T-helper 1 cell treated with Interleukin-12 subunit alpha and Interleukin-12 subunit beta and Interleukin-4 antibody, amounts not matched to agents 30 μg/mL and 1 μg/mL, for 36 hours (primary cell): ENCODE data around the gene NHLRC2.

Source experiments
- H3K27ac Mint-ChIP-seq: one replicate; pipeline ENCODE4 v1.8.0; 2021; ENCODE audit warnings: mild to moderate bottlenecking, mixed read lengths
- H3K27me3 Mint-ChIP-seq: one replicate; pipeline ENCODE4 v1.8.0; 2021; ENCODE audit warnings: low read depth, mixed read lengths
- H3K36me3 Mint-ChIP-seq: one replicate; pipeline ENCODE4 v1.8.0; 2021; ENCODE audit warnings: low read depth, mixed read lengths
- H3K4me1 Mint-ChIP-seq: one replicate; pipeline ENCODE4 v1.8.0; 2021; ENCODE audit warnings: low read depth, mixed read lengths
- H3K4me3 Mint-ChIP-seq: one replicate; pipeline ENCODE4 v1.8.0; 2021; ENCODE audit warnings: mild to moderate bottlenecking, moderate library complexity, mixed read lengths
- H3K9me3 Mint-ChIP-seq: one replicate; pipeline ENCODE4 v1.8.0; 2021; ENCODE audit warnings: mixed read lengths

The NHLRC2 gene

GRCh38 chr10:113953505-113954272 is 99.2 kb downstream of the NHLRC2 start:
- Mint-ChIP-seq H3K4me1 (peaks cover 12% of the 10 kb centered on the region), H3K27ac (no peak overlapping the region), H3K27me3 (peaks cover 24% of the 10 kb centered on the region), H3K4me3 (no peak overlapping the region), H3K36me3 (peaks cover 6% of the 10 kb centered on the region), H3K9me3 (no peaks in the 10 kb centered on the region)

- Mint-ChIP-seq H3K4me1 (peaks cover 16% of the 10 kb centered on the region), H3K27me3 (peaks cover 24% of the 10 kb centered on the region), H3K9me3 (no peaks in the 10 kb centered on the region), H3K36me3 (peaks cover 6% of the 10 kb centered on the region), H3K27ac (no peak overlapping the region), H3K4me3 (no peak overlapping the region)
These were observed 99.9 kb downstream of the NHLRC2 start for GRCh38 chr10:113954409-113954808.

- Mint-ChIP-seq H3K27ac (no peak overlapping the region), H3K4me1 (peaks cover 40% of the 10 kb centered on the region), H3K4me3 (no peak overlapping the region), H3K9me3 (no peaks in the 10 kb centered on the region), H3K27me3 (peaks cover 12% of the 10 kb centered on the region), H3K36me3 (peaks cover 6% of the 10 kb centered on the region)
These were observed 102.6 kb downstream of the NHLRC2 start for GRCh38 chr10:113957013-113957412.

GRCh38 chr10:113958631-113959382 is 104.3 kb downstream of the NHLRC2 start:
- peaks cover 43% of the 10 kb centered on the region for H3K4me1 Mint-ChIP-seq
- no peaks in the 10 kb centered on the region for H3K9me3 Mint-ChIP-seq
- peaks cover 6% of the 10 kb centered on the region for H3K36me3 Mint-ChIP-seq
- H3K27me3 Mint-ChIP-seq, result peaks cover 12% of the 10 kb centered on the region
- no peak overlapping the region for H3K27ac Mint-ChIP-seq
- no peak overlapping the region for H3K4me3 Mint-ChIP-seq

GRCh38 chr10:113959383-113959760 is 104.9 kb downstream of the NHLRC2 start:
- H3K9me3 Mint-ChIP-seq, result no peaks in the 10 kb centered on the region
- peaks cover 12% of the 10 kb centered on the region for H3K27me3 Mint-ChIP-seq
- no peak overlapping the region for H3K4me3 Mint-ChIP-seq
- peaks cover 6% of the 10 kb centered on the region for H3K36me3 Mint-ChIP-seq
- peaks cover 43% of the 10 kb centered on the region for H3K4me1 Mint-ChIP-seq
- no peak overlapping the region for H3K27ac Mint-ChIP-seq

- Mint-ChIP-seq H3K4me1 (peaks cover 41% of the 10 kb centered on the region), H3K9me3 (no peaks in the 10 kb centered on the region), H3K27ac (peak overlapping the region; percentile 66), H3K4me3 (peak overlapping the region; percentile 47), H3K27me3 (peaks cover 12% of the 10 kb centered on the region), H3K36me3 (peaks cover 3% of the 10 kb centered on the region)
These were observed 106.2 kb downstream of the NHLRC2 start for GRCh38 chr10:113960617-113961181.

- Mint-ChIP-seq H3K36me3 (peaks cover 3% of the 10 kb centered on the region), H3K27me3 (peaks cover 10% of the 10 kb centered on the region), H3K9me3 (no peaks in the 10 kb centered on the region), H3K4me1 (peaks cover 41% of the 10 kb centered on the region), H3K27ac (peak overlapping the region; percentile 66), H3K4me3 (peak overlapping the region; percentile 47)
These were observed 106.9 kb downstream of the NHLRC2 start for GRCh38 chr10:113961182-113962031.

GRCh38 chr10:113965077-113965476 is 110.6 kb downstream of the NHLRC2 start:
- peaks cover 8% of the 10 kb centered on the region for H3K9me3 Mint-ChIP-seq
- peaks cover 2% of the 10 kb centered on the region for H3K27me3 Mint-ChIP-seq
- peaks cover 28% of the 10 kb centered on the region for H3K4me1 Mint-ChIP-seq
- no peak overlapping the region for H3K27ac Mint-ChIP-seq
- peaks cover 8% of the 10 kb centered on the region for H3K36me3 Mint-ChIP-seq
- no peak overlapping the region for H3K4me3 Mint-ChIP-seq

GRCh38 chr10:113965683-113966082 is 111.2 kb downstream of the NHLRC2 start:
- peaks cover 8% of the 10 kb centered on the region for H3K9me3 Mint-ChIP-seq
- peaks cover 4% of the 10 kb centered on the region for H3K27me3 Mint-ChIP-seq
- no peak overlapping the region for H3K27ac Mint-ChIP-seq
- H3K36me3 Mint-ChIP-seq, result peaks cover 8% of the 10 kb centered on the region
- no peak overlapping the region for H3K4me3 Mint-ChIP-seq
- H3K4me1 Mint-ChIP-seq, result peaks cover 24% of the 10 kb centered on the region
